ENCODE measurements around the gene C16orf92. TPM values are rescaled to one million over a fixed set of nuclear protein-coding genes. Genes with fewer than 3 reads are reported as not detected.

C16orf92 gene
- total RNA-seq, 2 donors from 2014 or later: not detected

DNA sequence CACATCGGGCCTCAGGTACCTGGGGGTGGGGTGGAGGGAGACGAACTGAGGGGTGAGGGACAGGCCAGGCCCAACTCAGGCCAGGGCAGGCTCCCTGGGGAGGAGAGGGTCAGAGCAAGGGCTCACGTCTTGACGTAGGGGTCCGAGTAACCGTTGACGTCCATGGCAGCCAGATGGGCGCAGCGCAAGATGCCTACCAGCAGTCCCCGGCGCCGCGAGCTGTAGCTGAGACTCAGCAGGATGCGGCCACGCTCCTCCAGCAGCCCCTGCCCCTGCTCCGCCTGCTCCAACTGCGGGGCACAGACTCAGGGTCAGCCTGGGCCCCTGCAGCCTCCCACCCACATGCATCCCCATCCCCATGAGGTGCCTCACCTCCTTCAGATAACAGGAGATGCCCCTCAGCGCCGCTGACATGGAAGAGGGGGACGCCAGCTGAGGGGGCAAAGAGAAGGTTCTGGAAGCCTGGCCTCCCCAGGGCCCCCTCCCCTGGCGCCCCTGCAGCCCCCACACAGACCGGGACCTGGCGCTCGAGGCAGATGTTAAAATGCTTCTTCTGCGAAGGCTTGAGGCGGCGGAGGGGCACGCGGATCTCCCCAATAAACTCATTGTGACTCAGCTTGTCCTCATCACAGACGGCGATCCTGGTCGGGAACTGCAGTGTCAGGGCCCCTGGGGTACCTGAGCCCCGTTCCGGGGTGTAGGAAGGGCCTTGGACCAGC lies 16.2 kb upstream of the C16orf92 start:
- Histone ChIP-seq H3K4me1 (ENCODE audit: control insufficient read depth, insufficient read depth, low read length) (no peaks in the 10 kb centered on the region), H3K27ac (ENCODE audit: low read depth, low read length) (no peak overlapping the region), H3K4me3 (ENCODE audit: low read length) (no peak overlapping the region), H3K36me3 (ENCODE audit: control insufficient read depth, insufficient read depth, low read length) (peaks cover 7% of the 10 kb centered on the region), H3K9me3 (ENCODE audit: control insufficient read depth, low read length) (no peaks in the 10 kb centered on the region), H3K9ac (ENCODE audit: extremely low read depth, low read length, poor library complexity, severe bottlenecking) (no peak overlapping the region), H3K27me3 (ENCODE audit: control insufficient read depth, insufficient read depth, low read length, poor library complexity, severe bottlenecking) (peaks cover 16% of the 10 kb centered on the region)
- 93 to 97% methylated on average over 28 to 34 of the region's 34 CpGs for WGBS, 2 experiments (ENCODE audit: insufficient coverage in 1 of 2, insufficient read length in 1 of 2)
- TF ChIP-seq CTCF (conservative IDR thresholded peaks at IDR 0.05): no peak
- H3K9me3 Mint-ChIP-seq: no peaks in the 10 kb centered on the region
- peaks cover 32% of the 10 kb centered on the region for H3K27me3 Mint-ChIP-seq (ENCODE audit: insufficient read depth)
- H3K4me1 Mint-ChIP-seq: peaks cover 3% of the 10 kb centered on the region
- no peak overlapping the region for H3K27ac Mint-ChIP-seq
- H3K4me3 Mint-ChIP-seq: no peak overlapping the region
- peaks cover 10% of the 10 kb centered on the region for H3K36me3 Mint-ChIP-seq (ENCODE audit: low read depth)
- DNase-seq: no peak

DNA sequence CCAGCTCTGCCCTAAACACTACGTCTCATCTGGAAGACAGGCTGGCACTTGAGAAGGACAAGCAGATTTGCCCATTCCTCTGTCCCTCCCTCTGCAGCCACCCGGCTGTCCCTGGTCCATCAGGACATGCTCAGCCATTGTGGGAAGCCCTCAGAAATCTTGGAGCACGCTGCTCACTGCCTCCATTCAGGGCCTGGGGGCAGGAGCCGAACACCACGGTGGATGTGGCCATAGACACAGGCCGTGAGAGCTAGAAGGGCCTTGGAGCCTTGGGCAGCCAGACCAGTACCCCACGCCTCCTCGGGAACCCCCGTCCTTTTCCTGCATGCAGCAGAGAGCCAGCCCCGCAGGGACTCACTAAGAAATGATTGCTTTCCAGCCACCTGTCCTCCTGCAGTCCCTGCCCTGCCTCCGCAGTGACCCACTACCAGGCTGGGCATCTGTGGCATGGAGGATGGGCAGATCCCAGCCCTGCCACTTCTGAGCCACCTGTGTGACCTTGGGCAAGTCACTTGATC lies 15.6 kb upstream of the C16orf92 start:
- Histone ChIP-seq H3K27me3 (ENCODE audit: control insufficient read depth, insufficient read depth, low read length, poor library complexity, severe bottlenecking) (peaks cover 22% of the 10 kb centered on the region), H3K27ac (ENCODE audit: low read depth, low read length) (no peak overlapping the region), H3K4me3 (ENCODE audit: low read length) (no peak overlapping the region), H3K9ac (ENCODE audit: extremely low read depth, low read length, poor library complexity, severe bottlenecking) (no peak overlapping the region), H3K36me3 (ENCODE audit: control insufficient read depth, insufficient read depth, low read length) (peaks cover under 1% of the 10 kb centered on the region), H3K9me3 (ENCODE audit: control insufficient read depth, low read length) (no peaks in the 10 kb centered on the region), H3K4me1 (ENCODE audit: control insufficient read depth, insufficient read depth, low read length) (no peaks in the 10 kb centered on the region)
- H3K4me3 Mint-ChIP-seq: no peak overlapping the region
- peaks cover 39% of the 10 kb centered on the region for H3K27me3 Mint-ChIP-seq (ENCODE audit: insufficient read depth)
- TF ChIP-seq CTCF (conservative IDR thresholded peaks at IDR 0.05): no peak
- peaks cover 9% of the 10 kb centered on the region for H3K36me3 Mint-ChIP-seq (ENCODE audit: low read depth)
- no peak overlapping the region for H3K27ac Mint-ChIP-seq
- no peak for DNase-seq
- H3K9me3 Mint-ChIP-seq: no peaks in the 10 kb centered on the region
- peaks cover 7% of the 10 kb centered on the region for H3K4me1 Mint-ChIP-seq
- WGBS, 2 experiments (ENCODE audit: insufficient coverage in 1 of 2, insufficient read length in 1 of 2): 69 to 87% methylated on average over 5 to 11 of the region's 11 CpGs

GRCh38 chr16:30009085-30009862 lies 13.7 kb upstream of the C16orf92 start:
- peaks cover 7% of the 10 kb centered on the region for H3K4me1 Mint-ChIP-seq
- no peaks in the 10 kb centered on the region for H3K4me1 ChIP-seq (ENCODE audit: control insufficient read depth, insufficient read depth, low read length)
- no peak for TF ChIP-seq CTCF (conservative IDR thresholded peaks at IDR 0.05)
- no peak overlapping the region for H3K4me3 ChIP-seq (ENCODE audit: low read length)
- H3K9ac ChIP-seq (ENCODE audit: extremely low read depth, low read length, poor library complexity, severe bottlenecking): no peak overlapping the region
- no peak overlapping the region for H3K27ac Mint-ChIP-seq
- no peaks in the 10 kb centered on the region for H3K9me3 Mint-ChIP-seq
- H3K36me3 Mint-ChIP-seq (ENCODE audit: low read depth): no peaks in the 10 kb centered on the region
- DNase-seq: no peak
- peaks cover 46% of the 10 kb centered on the region for H3K27me3 Mint-ChIP-seq (ENCODE audit: insufficient read depth)
- H3K36me3 ChIP-seq (ENCODE audit: control insufficient read depth, insufficient read depth, low read length): no peaks in the 10 kb centered on the region
- H3K27ac ChIP-seq (ENCODE audit: low read depth, low read length): no peak overlapping the region
- 75 to 79% methylated on average over 13 to 26 of the region's 26 CpGs for WGBS, 2 experiments (ENCODE audit: insufficient coverage in 1 of 2, insufficient read length in 1 of 2)
- H3K27me3 ChIP-seq (ENCODE audit: control insufficient read depth, insufficient read depth, low read length, poor library complexity, severe bottlenecking): peaks cover 22% of the 10 kb centered on the region
- H3K9me3 ChIP-seq (ENCODE audit: control insufficient read depth, low read length): no peaks in the 10 kb centered on the region
- H3K4me3 Mint-ChIP-seq: peak overlapping the region; percentile 62

Data from endodermal cell (in vitro differentiated cells).